Neural crest cell (in vitro differentiated cells): Measurements from ENCODE around the gene DQX1. TPM values are rescaled to one million over a fixed set of nuclear protein-coding genes. Genes with fewer than 3 reads are reported as not detected.

Experiments
- DNase-seq: peaks from one replicate; pipeline ENCODE4 v3.0.0; 2021; ENCODE audit warnings: low read depth, mixed read lengths, low spot score
- H3K27ac Mint-ChIP-seq: one replicate; pipeline ENCODE4 v1.8.0; 2021; ENCODE audit warnings: mild to moderate bottlenecking, mixed read lengths; ENCODE audit not compliant: unreplicated experiment
- H3K27me3 Mint-ChIP-seq: 2 replicates; pipeline ENCODE4 v1.8.0; 2021; ENCODE audit warnings: low read depth, mild to moderate bottlenecking, mixed read lengths
- H3K36me3 Mint-ChIP-seq: 2 replicates; pipeline ENCODE4 v1.8.0; 2021; ENCODE audit warnings: low read depth, mild to moderate bottlenecking, mixed read lengths
- H3K4me1 Mint-ChIP-seq: 2 replicates; pipeline ENCODE4 v1.8.0; 2021; ENCODE audit warnings: mixed read lengths
- H3K4me3 Mint-ChIP-seq: one replicate; pipeline ENCODE4 v1.8.0; 2021; ENCODE audit warnings: mild to moderate bottlenecking, mixed read lengths
- H3K9me3 Mint-ChIP-seq: 2 replicates; pipeline ENCODE4 v1.8.0; 2021; ENCODE audit warnings: mixed read lengths
- total RNA-seq: library from RNA; stranded (reverse); gene quantifications from 2 replicates; pipeline ENCODE4 v1.2.1, GENCODE V29; 2021
- TF ChIP-seq, protein P1 (sequence below): fragments of 200-600 bp; sonication (generic); conservative IDR thresholded peaks from 2 replicates; pipeline ENCODE4 v1.5.0; 2021; ENCODE audit warnings: antibody characterized with exemption, mild to moderate bottlenecking

DQX1 gene
- total RNA-seq, 1 donor from 2014 or later: 0.49 TPM

DNA sequence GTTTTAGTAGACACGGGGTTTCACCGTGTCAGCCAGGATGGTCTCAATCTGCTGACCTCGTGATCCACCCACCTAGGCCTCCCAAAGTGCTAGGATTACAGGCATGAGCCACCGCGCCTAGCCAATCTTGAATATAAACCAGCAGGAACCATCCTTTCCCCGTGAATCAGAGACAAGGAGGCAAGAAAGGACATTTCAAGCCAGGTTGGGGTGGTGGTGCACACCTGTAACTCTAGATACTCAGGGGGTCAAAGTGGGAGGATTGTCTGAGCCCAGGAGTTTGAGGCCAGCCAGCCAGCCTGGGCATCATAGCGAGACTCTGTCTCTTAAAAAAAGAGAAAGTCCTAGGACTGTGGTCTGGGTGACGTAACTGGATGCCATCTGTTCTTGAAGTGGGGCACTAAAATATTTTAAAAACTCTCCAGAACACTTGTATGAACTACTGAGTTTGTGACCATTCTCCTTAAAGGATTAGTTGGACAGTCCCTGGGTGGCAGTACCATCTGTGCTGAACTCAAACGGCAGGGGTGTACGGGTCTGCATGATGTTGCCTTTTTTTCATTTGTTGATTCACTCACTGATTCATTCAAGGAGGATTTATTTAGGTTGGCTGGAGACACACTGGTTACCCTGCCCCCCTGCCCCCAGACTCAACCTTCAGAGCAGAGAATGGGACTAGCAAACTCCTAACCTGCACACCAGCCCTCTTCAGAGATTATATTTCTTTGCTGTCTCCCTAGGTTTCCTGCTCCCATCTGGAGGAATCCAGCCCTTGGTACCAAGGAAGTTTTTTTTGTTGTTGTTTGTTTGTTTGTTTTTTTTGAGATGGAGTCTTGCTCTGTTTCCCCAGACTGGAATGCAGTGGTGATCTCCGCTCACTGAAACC lies 14.7 kb downstream of the DQX1 start:
- peaks cover 26% of the 10 kb centered on the region for H3K4me1 Mint-ChIP-seq
- TF ChIP-seq, protein P1, sequence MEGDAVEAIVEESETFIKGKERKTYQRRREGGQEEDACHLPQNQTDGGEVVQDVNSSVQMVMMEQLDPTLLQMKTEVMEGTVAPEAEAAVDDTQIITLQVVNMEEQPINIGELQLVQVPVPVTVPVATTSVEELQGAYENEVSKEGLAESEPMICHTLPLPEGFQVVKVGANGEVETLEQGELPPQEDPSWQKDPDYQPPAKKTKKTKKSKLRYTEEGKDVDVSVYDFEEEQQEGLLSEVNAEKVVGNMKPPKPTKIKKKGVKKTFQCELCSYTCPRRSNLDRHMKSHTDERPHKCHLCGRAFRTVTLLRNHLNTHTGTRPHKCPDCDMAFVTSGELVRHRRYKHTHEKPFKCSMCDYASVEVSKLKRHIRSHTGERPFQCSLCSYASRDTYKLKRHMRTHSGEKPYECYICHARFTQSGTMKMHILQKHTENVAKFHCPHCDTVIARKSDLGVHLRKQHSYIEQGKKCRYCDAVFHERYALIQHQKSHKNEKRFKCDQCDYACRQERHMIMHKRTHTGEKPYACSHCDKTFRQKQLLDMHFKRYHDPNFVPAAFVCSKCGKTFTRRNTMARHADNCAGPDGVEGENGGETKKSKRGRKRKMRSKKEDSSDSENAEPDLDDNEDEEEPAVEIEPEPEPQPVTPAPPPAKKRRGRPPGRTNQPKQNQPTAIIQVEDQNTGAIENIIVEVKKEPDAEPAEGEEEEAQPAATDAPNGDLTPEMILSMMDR: no peak
- H3K36me3 Mint-ChIP-seq: peaks cover 8% of the 10 kb centered on the region
- DNase-seq: no peak
- peak overlapping the region; percentile 41 for H3K4me3 Mint-ChIP-seq
- H3K27me3 Mint-ChIP-seq: peaks cover 92% of the 10 kb centered on the region
- H3K27ac Mint-ChIP-seq: no peak overlapping the region
- H3K9me3 Mint-ChIP-seq: peaks cover 3% of the 10 kb centered on the region

- no peak for DNase-seq
- H3K36me3 Mint-ChIP-seq: peaks cover 10% of the 10 kb centered on the region
- peaks cover 86% of the 10 kb centered on the region for H3K27me3 Mint-ChIP-seq
- no peak overlapping the region for H3K27ac Mint-ChIP-seq
- peak overlapping the region; percentile 44 for H3K4me3 Mint-ChIP-seq
- TF ChIP-seq, protein P1: no peak
- H3K4me1 Mint-ChIP-seq: peaks cover 26% of the 10 kb centered on the region
- peaks cover 3% of the 10 kb centered on the region for H3K9me3 Mint-ChIP-seq
Observed at GRCh38 chr2:74510272-74510671, 15.8 kb downstream of the DQX1 start.

DNA sequence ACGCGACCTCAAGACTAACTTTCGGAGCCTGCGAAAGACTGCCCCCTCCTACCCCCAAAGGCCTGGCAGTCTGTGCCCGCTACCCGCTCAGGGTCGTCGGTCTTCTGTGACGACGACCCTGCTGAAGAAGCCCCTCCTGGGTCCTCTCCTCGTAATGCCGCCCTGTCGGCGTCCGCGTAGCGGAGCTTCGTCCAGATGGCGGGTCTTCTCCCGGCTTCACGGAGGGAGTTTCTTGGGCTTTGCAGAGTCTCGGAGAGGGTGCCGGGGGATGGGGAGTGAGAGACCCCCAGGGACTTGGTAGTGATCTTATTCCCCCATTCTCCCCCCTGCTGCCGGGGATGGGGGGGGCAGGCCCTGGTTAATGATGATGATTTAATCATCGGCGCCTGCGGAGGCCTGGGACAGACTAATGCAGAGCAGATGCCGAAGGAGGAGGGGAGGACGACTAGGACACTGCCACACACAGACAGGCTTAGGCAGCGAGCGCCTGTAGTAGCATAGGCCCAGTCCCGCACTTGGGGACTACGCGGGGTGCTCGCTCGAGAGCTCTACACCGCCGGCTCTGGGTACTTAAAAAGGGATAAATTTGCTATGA lies 18.0 kb downstream of the DQX1 start:
- DNase-seq: no peak
- peaks cover 91% of the 10 kb centered on the region for H3K27me3 Mint-ChIP-seq
- TF ChIP-seq, protein P1: no peak

GRCh38 chr2:74507145-74507925 lies 18.7 kb downstream of the DQX1 start, which contains the start of gene PCGF1:
TSS of gene PCGF1 (minus strand) at chr2:74507695. CDS start at chr2:74507668, 27 bp downstream.
- TF ChIP-seq, protein P1: peak; percentile 61
- peaks cover 21% of the 10 kb centered on the region for H3K36me3 Mint-ChIP-seq
- peaks cover 35% of the 10 kb centered on the region for H3K4me1 Mint-ChIP-seq

More for the DNA sequence above, 18.0 kb downstream of the DQX1 start:
- Mint-ChIP-seq H3K9me3 (peaks cover 3% of the 10 kb centered on the region), H3K27ac (peak overlapping the region; percentile 100), H3K36me3 (peaks cover 21% of the 10 kb centered on the region), H3K4me3 (peak overlapping the region; percentile 99), H3K4me1 (peaks cover 30% of the 10 kb centered on the region)

More at GRCh38 chr2:74507145-74507925, 18.7 kb downstream of the DQX1 start, which contains the start of gene PCGF1:
- DNase-seq: peak; percentile 97
- H3K27me3 Mint-ChIP-seq: peaks cover 91% of the 10 kb centered on the region
- H3K4me3 Mint-ChIP-seq: peak within 1 kb of the TSS; percentile 99
- H3K9me3 Mint-ChIP-seq: peaks cover 3% of the 10 kb centered on the region
- peak within 1 kb of the TSS; percentile 100 for H3K27ac Mint-ChIP-seq
